ENCODE data around the gene SERAC1.
"Not testable (repeated sequence)": the region's sequence is repeated elsewhere in the genome, so short reads cannot be mapped to it uniquely, and the experiment has no call there.

The SERAC1 gene

DNA sequence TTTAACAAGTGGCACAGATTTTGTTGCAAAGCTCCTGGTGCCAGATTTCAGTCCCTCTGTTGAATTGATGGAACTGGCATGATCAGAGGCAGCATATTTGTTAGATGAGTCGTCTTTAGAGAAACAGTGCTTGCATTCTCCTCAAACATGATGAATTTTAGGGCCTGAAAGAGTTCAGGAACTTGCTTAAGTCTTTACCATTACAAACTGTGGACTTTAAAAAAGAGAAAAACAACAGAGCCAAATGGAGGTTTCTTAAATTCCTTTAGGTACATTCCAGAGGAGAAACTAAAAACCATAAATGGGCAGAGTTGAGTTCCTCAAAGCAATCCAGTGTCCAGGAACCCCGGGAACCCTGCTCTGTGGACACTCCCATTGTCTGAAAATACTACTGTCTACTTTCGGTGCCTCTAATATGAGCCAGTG is 2.6 kb upstream of the SERAC1 start:
- H3K4me1 ChIP-seq (ENCODE audit: control insufficient read depth, insufficient read depth, low read length) = peaks cover 46% of the 10 kb centered on the region
- H3K4me2 ChIP-seq (ENCODE audit: low read length) = peak overlapping the region; percentile 66
- H3K9me3 ChIP-seq (replicated peaks; ENCODE audit: low read length) = no peaks in the 10 kb centered on the region
- H3K4me3 ChIP-seq (ENCODE audit: low read length) = peak overlapping the region; percentile 43
- H3K9ac ChIP-seq (ENCODE audit: low read depth, low read length) = peak overlapping the region; percentile 55
- no peaks in the 10 kb centered on the region for H3K27me3 ChIP-seq (ENCODE audit: control insufficient read depth, insufficient read depth, low read length)
- H3K36me3 ChIP-seq (ENCODE audit: insufficient read depth, low read length) = peaks cover 4% of the 10 kb centered on the region

DNA sequence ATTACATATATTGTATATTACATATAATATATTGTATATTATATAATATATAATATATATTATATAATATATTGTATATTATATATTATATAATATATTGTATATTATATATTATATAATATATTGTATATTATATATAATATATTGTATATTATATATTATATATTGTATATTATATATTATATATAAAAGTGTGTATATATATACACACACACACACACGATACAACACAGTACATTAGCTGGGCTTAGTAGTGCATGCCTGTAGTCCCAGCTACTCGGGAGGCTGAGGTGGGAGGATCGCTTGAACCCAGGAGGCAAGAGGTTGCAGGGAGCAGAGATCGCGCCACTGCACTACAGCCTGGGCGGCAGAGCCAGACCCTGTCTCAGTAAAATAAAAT is 1.6 kb upstream of the SERAC1 start:
- H3K36me3 ChIP-seq (ENCODE audit: insufficient read depth, low read length); H3K9me3 ChIP-seq (replicated peaks; ENCODE audit: low read length); H3K27me3 ChIP-seq (ENCODE audit: control insufficient read depth, insufficient read depth, low read length): not testable (repeated sequence)
- peak overlapping the region; percentile 40 for H3K4me3 ChIP-seq (ENCODE audit: low read length)
- peaks cover 39% of the 10 kb centered on the region for H3K4me1 ChIP-seq (ENCODE audit: control insufficient read depth, insufficient read depth, low read length)
- peak overlapping the region; percentile 66 for H3K4me2 ChIP-seq (ENCODE audit: low read length)
- peak overlapping the region; percentile 55 for H3K9ac ChIP-seq (ENCODE audit: low read depth, low read length)

- no peaks in the 10 kb centered on the region for H3K9me3 ChIP-seq (replicated peaks; ENCODE audit: low read length)
- H3K9ac ChIP-seq (ENCODE audit: low read depth, low read length) = no peak overlapping the region
- H3K4me3 ChIP-seq (ENCODE audit: low read length) = no peak overlapping the region
- peaks cover 26% of the 10 kb centered on the region for H3K4me1 ChIP-seq (ENCODE audit: control insufficient read depth, insufficient read depth, low read length)
- no peaks in the 10 kb centered on the region for H3K27me3 ChIP-seq (ENCODE audit: control insufficient read depth, insufficient read depth, low read length)
- no peaks in the 10 kb centered on the region for H3K36me3 ChIP-seq (ENCODE audit: insufficient read depth, low read length)
- H3K4me2 ChIP-seq (ENCODE audit: low read length) = peak overlapping the region; percentile 79
Observed at GRCh38 chr6:158165919-158166416, 2.1 kb downstream of the SERAC1 start.

- H3K4me3 ChIP-seq (ENCODE audit: low read length) = no peak overlapping the region
- no peaks in the 10 kb centered on the region for H3K9me3 ChIP-seq (replicated peaks; ENCODE audit: low read length)
- peaks cover 20% of the 10 kb centered on the region for H3K4me1 ChIP-seq (ENCODE audit: control insufficient read depth, insufficient read depth, low read length)
- H3K36me3 ChIP-seq (ENCODE audit: insufficient read depth, low read length) = no peaks in the 10 kb centered on the region
- no peaks in the 10 kb centered on the region for H3K27me3 ChIP-seq (ENCODE audit: control insufficient read depth, insufficient read depth, low read length)
- no peak overlapping the region for H3K4me2 ChIP-seq (ENCODE audit: low read length)
- H3K9ac ChIP-seq (ENCODE audit: low read depth, low read length) = no peak overlapping the region
Observed at GRCh38 chr6:158164579-158165170, 3.4 kb downstream of the SERAC1 start.

- no peak overlapping the region for H3K9ac ChIP-seq (ENCODE audit: low read depth, low read length)
- no peaks in the 10 kb centered on the region for H3K9me3 ChIP-seq (replicated peaks; ENCODE audit: low read length)
- no peak overlapping the region for H3K4me3 ChIP-seq (ENCODE audit: low read length)
- H3K36me3 ChIP-seq (ENCODE audit: insufficient read depth, low read length) = peaks cover 7% of the 10 kb centered on the region
- H3K4me2 ChIP-seq (ENCODE audit: low read length) = no peak overlapping the region
- H3K4me1 ChIP-seq (ENCODE audit: control insufficient read depth, insufficient read depth, low read length) = peaks cover 16% of the 10 kb centered on the region
- H3K27me3 ChIP-seq (ENCODE audit: control insufficient read depth, insufficient read depth, low read length) = no peaks in the 10 kb centered on the region
Observed at GRCh38 chr6:158161566-158162254, 6.4 kb downstream of the SERAC1 start.

DNA sequence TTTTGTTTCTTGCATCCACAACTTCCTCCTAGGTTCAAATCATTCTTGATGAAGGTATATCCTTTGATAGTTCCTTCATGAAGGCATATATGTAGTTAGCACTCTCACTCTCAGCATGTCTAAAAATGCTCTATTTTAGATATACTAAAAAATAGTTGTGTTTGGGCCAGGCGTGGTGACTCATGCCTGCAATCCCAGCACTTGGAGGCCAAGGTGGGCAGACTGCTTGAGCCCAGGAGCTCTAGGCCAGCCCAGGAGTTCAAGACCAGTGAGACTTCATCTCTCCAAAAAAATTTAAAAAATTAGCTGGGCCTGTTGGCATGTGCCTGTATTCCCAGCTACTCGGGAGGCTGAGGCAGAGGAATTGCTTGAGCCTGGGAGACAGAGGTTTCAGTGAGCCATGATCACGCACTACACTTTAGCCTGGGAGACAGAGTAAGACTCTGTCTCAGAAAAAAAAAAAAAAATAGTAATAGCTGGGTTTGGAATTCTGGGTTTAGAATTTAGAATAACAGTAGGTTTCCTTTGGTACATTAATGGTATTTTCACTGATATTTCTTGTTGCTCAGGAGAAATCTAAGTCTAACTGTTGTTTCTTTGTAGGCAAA is 7.0 kb downstream of the SERAC1 start:
- Histone ChIP-seq H3K27me3 (ENCODE audit: control insufficient read depth, insufficient read depth, low read length) (no peaks in the 10 kb centered on the region), H3K9ac (ENCODE audit: low read depth, low read length) (no peak overlapping the region), H3K4me2 (ENCODE audit: low read length) (no peak overlapping the region), H3K4me1 (ENCODE audit: control insufficient read depth, insufficient read depth, low read length) (peaks cover 15% of the 10 kb centered on the region), H3K36me3 (ENCODE audit: insufficient read depth, low read length) (peaks cover 11% of the 10 kb centered on the region), H3K4me3 (ENCODE audit: low read length) (no peak overlapping the region), H3K9me3 (replicated peaks; ENCODE audit: low read length) (no peaks in the 10 kb centered on the region)

DNA sequence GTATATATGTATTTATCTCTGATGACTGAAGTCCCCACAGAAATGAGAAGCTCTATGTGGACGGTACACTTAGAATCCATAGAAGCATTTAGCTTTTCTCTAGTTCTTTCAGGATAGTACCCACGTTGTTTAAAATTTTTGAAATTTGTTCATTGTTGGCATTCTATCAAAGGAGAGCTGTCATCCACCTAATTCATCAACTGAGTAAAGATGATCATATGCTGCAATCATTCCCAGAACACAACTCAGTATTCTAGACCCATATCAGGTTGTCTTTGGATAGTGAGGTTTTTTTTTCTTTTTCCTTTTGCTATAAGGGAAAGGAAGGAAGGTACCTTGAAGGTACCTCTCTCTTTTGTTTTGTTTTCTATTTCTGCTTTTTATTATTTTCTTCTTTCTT is 9.3 kb downstream of the SERAC1 start:
- Histone ChIP-seq H3K4me1 (ENCODE audit: control insufficient read depth, insufficient read depth, low read length) (peaks cover 15% of the 10 kb centered on the region), H3K27me3 (ENCODE audit: control insufficient read depth, insufficient read depth, low read length) (no peaks in the 10 kb centered on the region), H3K36me3 (ENCODE audit: insufficient read depth, low read length) (peaks cover 14% of the 10 kb centered on the region), H3K9ac (ENCODE audit: low read depth, low read length) (no peak overlapping the region), H3K4me2 (ENCODE audit: low read length) (no peak overlapping the region), H3K9me3 (replicated peaks; ENCODE audit: low read length) (no peaks in the 10 kb centered on the region), H3K4me3 (ENCODE audit: low read length) (no peak overlapping the region)

DNA sequence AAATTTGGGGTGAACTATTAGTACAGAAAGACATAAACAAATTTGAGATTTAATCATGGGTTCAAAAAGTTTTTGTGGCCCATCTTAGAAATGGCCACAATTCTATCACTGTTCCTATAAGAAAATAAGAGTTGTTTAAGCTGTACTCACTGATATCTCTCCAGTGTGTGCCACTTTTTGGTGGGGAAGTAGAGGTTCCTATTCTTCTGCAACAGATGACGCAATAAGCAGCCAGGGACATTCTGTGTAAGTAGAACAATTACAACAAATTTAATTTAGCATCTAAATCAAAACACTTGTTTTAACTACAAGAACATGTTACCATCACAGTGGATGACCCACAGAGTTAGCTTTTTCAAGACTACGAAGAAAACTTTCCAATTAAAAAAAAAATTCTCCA is 9.9 kb downstream of the SERAC1 start:
- no peaks in the 10 kb centered on the region for H3K27me3 ChIP-seq (ENCODE audit: control insufficient read depth, insufficient read depth, low read length)
- H3K9me3 ChIP-seq (replicated peaks; ENCODE audit: low read length) = no peaks in the 10 kb centered on the region
- peaks cover 15% of the 10 kb centered on the region for H3K4me1 ChIP-seq (ENCODE audit: control insufficient read depth, insufficient read depth, low read length)
- H3K4me2 ChIP-seq (ENCODE audit: low read length) = no peak overlapping the region
- H3K4me3 ChIP-seq (ENCODE audit: low read length) = no peak overlapping the region
- peaks cover 14% of the 10 kb centered on the region for H3K36me3 ChIP-seq (ENCODE audit: insufficient read depth, low read length)
- no peak overlapping the region for H3K9ac ChIP-seq (ENCODE audit: low read depth, low read length)

- no peak overlapping the region for H3K4me3 ChIP-seq (ENCODE audit: low read length)
- no peaks in the 10 kb centered on the region for H3K27me3 ChIP-seq (ENCODE audit: control insufficient read depth, insufficient read depth, low read length)
- H3K4me2 ChIP-seq (ENCODE audit: low read length) = no peak overlapping the region
- H3K36me3 ChIP-seq (ENCODE audit: insufficient read depth, low read length) = peaks cover 14% of the 10 kb centered on the region
- peaks cover 15% of the 10 kb centered on the region for H3K4me1 ChIP-seq (ENCODE audit: control insufficient read depth, insufficient read depth, low read length)
- no peaks in the 10 kb centered on the region for H3K9me3 ChIP-seq (replicated peaks; ENCODE audit: low read length)
- no peak overlapping the region for H3K9ac ChIP-seq (ENCODE audit: low read depth, low read length)
Observed at GRCh38 chr6:158157064-158157764, 10.8 kb downstream of the SERAC1 start.

GRCh38 chr6:158154816-158155215 is 13.2 kb downstream of the SERAC1 start:
- no peaks in the 10 kb centered on the region for H3K27me3 ChIP-seq (ENCODE audit: control insufficient read depth, insufficient read depth, low read length)
- H3K4me2 ChIP-seq (ENCODE audit: low read length) = peak overlapping the region; percentile 5
- H3K9me3 ChIP-seq (replicated peaks; ENCODE audit: low read length) = no peaks in the 10 kb centered on the region
- peaks cover 13% of the 10 kb centered on the region for H3K4me1 ChIP-seq (ENCODE audit: control insufficient read depth, insufficient read depth, low read length)
- H3K9ac ChIP-seq (ENCODE audit: low read depth, low read length) = no peak overlapping the region
- peaks cover 14% of the 10 kb centered on the region for H3K36me3 ChIP-seq (ENCODE audit: insufficient read depth, low read length)
- no peak overlapping the region for H3K4me3 ChIP-seq (ENCODE audit: low read length)

- H3K4me1 ChIP-seq (ENCODE audit: control insufficient read depth, insufficient read depth, low read length) = peaks cover 21% of the 10 kb centered on the region
- no peak overlapping the region for H3K9ac ChIP-seq (ENCODE audit: low read depth, low read length)
- H3K27me3 ChIP-seq (ENCODE audit: control insufficient read depth, insufficient read depth, low read length) = no peaks in the 10 kb centered on the region
Observed at GRCh38 chr6:158153576-158153975, 14.5 kb downstream of the SERAC1 start.

More at GRCh38 chr6:158153576-158153975, 14.5 kb downstream of the SERAC1 start:
- Histone ChIP-seq H3K36me3 (ENCODE audit: insufficient read depth, low read length) (peaks cover 14% of the 10 kb centered on the region), H3K4me3 (ENCODE audit: low read length) (no peak overlapping the region), H3K4me2 (ENCODE audit: low read length) (no peak overlapping the region), H3K9me3 (replicated peaks; ENCODE audit: low read length) (no peaks in the 10 kb centered on the region)
